Measurements from ENCODE around the gene OXLD1. TPM values are rescaled to one million over a fixed set of nuclear protein-coding genes. Genes with fewer than 3 reads are reported as not detected.

The OXLD1 gene
- total RNA-seq, 4 donors from 2014 or later, result 3.2 to 56.1 (median 20.3) TPM

- Histone ChIP-seq H3K27ac (no peak overlapping the region), H3K9me3 (no peaks in the 10 kb centered on the region), H3K36me3 (no peaks in the 10 kb centered on the region), H3K4me1 (peaks cover 0 to 20% of the 10 kb centered on the region in 2 donors), H3K27me3 (no peaks in the 10 kb centered on the region), H3K4me3 (no peak overlapping the region)
- TF ChIP-seq POLR2A (IDR thresholded peaks at IDR 0.05) (no peak), CTCF (IDR thresholded peaks at IDR 0.05) (no peak)
- intact Hi-C loops (cut with DNase I; ENCODE audit: low total_unique reads), result no loop called here
- DNase-seq, result no peak
These were observed 34.2 kb upstream of the OXLD1 start for GRCh38 chr17:81700353-81701287.

- intact Hi-C loops (cut with DNase I; ENCODE audit: low total_unique reads), result no loop called here
- no peak overlapping the region for H3K4me3 ChIP-seq
- H3K27me3 ChIP-seq, result no peaks in the 10 kb centered on the region
- H3K36me3 ChIP-seq, result no peaks in the 10 kb centered on the region
- no peak for DNase-seq
- H3K9me3 ChIP-seq, result no peaks in the 10 kb centered on the region
- peaks cover 0 to 12% of the 10 kb centered on the region in 2 donors for H3K4me1 ChIP-seq
- H3K27ac ChIP-seq, result no peak overlapping the region
- no peak for TF ChIP-seq POLR2A (IDR thresholded peaks at IDR 0.05)
- TF ChIP-seq CTCF (IDR thresholded peaks at IDR 0.05), result no peak
These were observed 31.0 kb upstream of the OXLD1 start for GRCh38 chr17:81697261-81698044.

GRCh38 chr17:81696218-81696941 lies 30.0 kb upstream of the OXLD1 start:
- Histone ChIP-seq H3K4me1 (peaks cover 0 to 6% of the 10 kb centered on the region in 2 donors), H3K27ac (no peak overlapping the region), H3K27me3 (no peaks in the 10 kb centered on the region), H3K4me3 (no peak overlapping the region), H3K36me3 (no peaks in the 10 kb centered on the region), H3K9me3 (no peaks in the 10 kb centered on the region)
- no peak for DNase-seq
- no peak for TF ChIP-seq CTCF (IDR thresholded peaks at IDR 0.05)
- intact Hi-C loops (cut with DNase I; ENCODE audit: low total_unique reads), result no loop called here

GRCh38 chr17:81695801-81696200 lies 29.4 kb upstream of the OXLD1 start:
- no peaks in the 10 kb centered on the region for H3K9me3 ChIP-seq
- intact Hi-C loops (cut with DNase I; ENCODE audit: low total_unique reads), result no loop called here
- no peak for DNase-seq
- H3K4me3 ChIP-seq, result no peak overlapping the region
- TF ChIP-seq POLR2A (IDR thresholded peaks at IDR 0.05) (no peak), CTCF (IDR thresholded peaks at IDR 0.05) (no peak)
- H3K27ac ChIP-seq, result no peak overlapping the region
- no peaks in the 10 kb centered on the region for H3K27me3 ChIP-seq
- H3K4me1 ChIP-seq, result peaks cover 0 to under 1% of the 10 kb centered on the region in 2 donors
- no peaks in the 10 kb centered on the region for H3K36me3 ChIP-seq

Measured in uterus (tissue), 4 donors.